Measurements from ENCODE around the gene TDRD1.
A peak's percentile ranks its signal among the peaks of the same experiment; 100 is the strongest.
"Not testable (repeated sequence)": the region's sequence is repeated elsewhere in the genome, so short reads cannot be mapped to it uniquely, and the experiment has no call there.

Gene TDRD1, protein sequence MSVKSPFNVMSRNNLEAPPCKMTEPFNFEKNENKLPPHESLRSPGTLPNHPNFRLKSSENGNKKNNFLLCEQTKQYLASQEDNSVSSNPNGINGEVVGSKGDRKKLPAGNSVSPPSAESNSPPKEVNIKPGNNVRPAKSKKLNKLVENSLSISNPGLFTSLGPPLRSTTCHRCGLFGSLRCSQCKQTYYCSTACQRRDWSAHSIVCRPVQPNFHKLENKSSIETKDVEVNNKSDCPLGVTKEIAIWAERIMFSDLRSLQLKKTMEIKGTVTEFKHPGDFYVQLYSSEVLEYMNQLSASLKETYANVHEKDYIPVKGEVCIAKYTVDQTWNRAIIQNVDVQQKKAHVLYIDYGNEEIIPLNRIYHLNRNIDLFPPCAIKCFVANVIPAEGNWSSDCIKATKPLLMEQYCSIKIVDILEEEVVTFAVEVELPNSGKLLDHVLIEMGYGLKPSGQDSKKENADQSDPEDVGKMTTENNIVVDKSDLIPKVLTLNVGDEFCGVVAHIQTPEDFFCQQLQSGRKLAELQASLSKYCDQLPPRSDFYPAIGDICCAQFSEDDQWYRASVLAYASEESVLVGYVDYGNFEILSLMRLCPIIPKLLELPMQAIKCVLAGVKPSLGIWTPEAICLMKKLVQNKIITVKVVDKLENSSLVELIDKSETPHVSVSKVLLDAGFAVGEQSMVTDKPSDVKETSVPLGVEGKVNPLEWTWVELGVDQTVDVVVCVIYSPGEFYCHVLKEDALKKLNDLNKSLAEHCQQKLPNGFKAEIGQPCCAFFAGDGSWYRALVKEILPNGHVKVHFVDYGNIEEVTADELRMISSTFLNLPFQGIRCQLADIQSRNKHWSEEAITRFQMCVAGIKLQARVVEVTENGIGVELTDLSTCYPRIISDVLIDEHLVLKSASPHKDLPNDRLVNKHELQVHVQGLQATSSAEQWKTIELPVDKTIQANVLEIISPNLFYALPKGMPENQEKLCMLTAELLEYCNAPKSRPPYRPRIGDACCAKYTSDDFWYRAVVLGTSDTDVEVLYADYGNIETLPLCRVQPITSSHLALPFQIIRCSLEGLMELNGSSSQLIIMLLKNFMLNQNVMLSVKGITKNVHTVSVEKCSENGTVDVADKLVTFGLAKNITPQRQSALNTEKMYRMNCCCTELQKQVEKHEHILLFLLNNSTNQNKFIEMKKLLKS

DNA sequence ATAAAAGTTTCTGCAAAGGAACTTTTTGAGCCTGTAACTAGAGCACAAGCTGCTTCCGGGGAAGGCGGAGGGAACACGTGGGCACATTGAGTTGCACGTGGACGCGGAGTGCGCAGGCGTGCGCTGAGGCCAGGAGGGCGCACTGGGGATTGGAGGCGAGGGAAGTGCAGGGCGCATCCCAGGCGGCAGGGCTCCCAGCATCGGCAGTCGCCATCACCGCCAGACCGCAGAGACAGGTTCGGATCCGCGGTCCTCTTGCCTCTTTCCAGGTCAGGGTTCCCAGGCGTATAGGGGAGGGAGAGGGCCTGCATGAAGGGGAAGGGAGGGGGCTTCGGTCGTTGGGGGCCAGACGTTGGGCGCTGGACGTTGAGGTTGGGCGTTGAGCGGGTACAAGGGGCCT, at the start of gene TDRD1:
Gene TDRD1, plus strand, starts transcription at position 206 of the 400 bp plus-strand sequence. CDS start 8,479 bp downstream, outside the sequence.
- no peak for DNase-seq (ENCODE audit: low spot score)

DNA sequence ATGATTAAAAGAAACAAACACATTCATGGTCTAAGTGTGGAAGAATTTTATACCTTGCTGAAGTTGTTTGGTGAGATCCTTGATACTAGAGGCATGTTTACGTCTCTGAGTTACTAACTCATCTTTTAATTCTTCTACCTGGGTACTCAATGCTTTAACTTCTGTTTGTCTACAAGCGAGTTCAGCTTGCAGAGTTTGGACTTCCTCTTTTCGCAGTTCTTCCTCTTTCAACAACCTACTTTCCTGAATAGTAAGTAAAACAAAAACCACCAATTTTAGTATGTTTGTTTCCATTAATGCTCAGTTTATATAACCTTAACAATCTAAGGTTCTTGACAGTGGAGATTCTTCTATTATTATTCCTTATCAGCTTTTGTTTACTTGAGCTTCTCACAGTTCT, 48.1 kb upstream of the TDRD1 start:
- no peak for DNase-seq (ENCODE audit: low spot score)

DNA sequence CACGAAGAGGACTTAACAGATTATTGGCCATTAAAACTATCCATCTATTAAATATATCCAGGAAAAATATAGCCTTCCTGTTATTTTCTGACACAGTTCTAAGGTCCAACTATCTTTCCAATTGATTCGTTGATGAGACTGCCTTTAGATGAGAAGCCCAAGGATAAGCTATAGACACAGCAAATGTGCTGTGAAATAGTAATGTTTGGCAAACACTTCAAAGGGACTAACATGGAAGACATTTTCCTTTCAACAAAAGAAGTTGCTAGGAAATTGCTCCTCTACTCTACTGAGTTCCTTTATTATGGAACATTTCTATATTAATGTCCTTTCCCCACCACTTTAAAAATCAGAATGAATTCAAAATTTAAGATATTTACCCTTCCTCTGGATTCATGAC, 43.7 kb upstream of the TDRD1 start:
- no peak for DNase-seq (ENCODE audit: low spot score)

DNA sequence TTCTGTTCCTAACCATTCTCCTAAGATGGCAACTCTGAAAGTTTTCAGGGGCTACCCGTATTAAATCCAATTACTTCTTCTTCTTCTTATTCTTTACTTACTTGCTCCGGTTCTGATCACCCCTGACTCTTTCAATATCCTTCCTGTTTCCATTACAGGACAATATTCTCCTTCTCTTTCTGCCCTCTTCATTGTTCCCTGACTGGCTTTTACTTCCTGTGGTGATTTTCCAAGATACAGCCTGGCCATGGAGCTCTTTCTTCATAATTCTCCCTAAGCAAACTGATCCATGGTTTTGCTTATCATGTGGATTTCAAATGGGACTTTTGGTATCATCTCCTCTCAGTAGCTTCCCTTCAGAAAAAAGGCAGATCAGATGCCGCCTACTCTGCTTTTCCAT, 40.6 kb upstream of the TDRD1 start:
- no peak for DNase-seq (ENCODE audit: low spot score)

DNA sequence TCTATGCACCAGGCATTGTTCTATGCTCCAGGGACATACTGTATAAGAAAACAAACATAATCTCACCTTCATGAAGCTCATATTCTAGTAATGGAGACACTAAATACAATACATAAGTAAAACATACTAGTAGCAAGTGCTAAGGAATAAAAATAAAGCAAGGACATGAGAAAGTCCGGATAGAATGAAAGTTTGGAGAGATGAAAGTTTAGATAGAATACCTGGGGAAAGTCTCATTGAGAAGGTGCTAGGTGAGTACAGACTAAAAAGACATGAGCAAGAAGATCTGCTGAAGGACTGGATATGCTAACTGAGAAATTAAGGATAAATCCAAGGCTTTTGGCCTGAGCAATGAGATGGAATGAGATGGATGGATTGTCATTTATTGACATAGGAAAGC, 39.1 kb upstream of the TDRD1 start:
- DNase-seq (ENCODE audit: low spot score) = no peak

DNA sequence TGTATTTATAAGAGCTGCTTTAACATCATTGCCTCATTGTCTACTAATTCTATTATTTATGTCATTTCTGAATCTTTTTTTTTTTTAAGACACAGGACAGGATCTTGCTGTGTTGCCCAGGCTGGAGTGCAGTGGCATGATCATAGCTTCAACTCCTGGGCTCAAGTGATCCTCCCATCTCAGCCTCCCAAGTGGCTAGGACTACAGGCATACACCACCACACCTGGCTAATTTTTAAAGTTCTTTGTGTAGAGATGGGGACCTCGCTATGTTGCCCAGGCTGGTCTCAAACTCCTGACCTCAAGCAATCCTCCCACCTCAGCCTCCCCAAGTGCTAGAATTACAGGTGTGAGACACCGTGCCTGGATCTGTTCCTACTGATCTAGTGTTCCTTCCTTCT, 38.3 kb upstream of the TDRD1 start:
- DNase-seq (ENCODE audit: low spot score) = not testable (repeated sequence)

DNA sequence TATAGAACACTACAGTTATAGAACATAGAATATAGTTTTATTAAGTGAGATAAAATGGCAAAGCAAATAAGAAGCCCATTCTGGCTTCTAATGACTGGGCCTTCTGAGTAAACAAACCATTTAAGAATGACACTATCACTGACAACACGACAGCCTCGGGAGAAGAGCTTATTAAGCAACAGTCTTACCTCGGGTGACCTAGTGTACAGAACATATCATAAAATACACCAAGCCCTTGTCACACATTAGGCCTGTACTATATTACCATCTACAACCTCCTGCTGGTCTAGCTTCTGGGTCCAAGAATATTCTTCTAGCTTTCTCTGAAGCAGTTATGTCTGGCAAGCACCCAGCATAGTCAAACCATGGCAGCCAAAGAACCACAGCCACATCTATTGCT, 37.1 kb upstream of the TDRD1 start:
- DNase-seq (ENCODE audit: low spot score) = no peak

DNA sequence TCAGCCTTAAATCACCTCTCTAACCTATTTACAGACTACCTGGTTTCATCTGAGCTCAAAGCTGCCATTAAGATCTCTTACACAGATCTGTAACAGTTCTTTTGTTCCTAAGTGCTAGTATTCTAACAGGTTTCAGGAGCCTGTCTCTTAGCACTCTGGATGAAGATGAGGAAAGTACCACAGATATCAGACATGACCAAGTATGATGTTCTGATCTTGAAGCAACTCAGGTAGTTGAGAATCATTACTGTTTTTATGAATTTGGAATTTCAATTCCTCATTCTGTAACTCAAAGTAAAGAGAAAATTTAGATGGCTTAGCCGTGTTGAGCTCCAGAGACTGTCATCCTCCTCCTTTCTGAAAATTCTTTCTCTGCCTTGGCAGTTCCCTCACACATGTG, 36.0 kb upstream of the TDRD1 start:
- no peak for DNase-seq (ENCODE audit: low spot score)

DNA sequence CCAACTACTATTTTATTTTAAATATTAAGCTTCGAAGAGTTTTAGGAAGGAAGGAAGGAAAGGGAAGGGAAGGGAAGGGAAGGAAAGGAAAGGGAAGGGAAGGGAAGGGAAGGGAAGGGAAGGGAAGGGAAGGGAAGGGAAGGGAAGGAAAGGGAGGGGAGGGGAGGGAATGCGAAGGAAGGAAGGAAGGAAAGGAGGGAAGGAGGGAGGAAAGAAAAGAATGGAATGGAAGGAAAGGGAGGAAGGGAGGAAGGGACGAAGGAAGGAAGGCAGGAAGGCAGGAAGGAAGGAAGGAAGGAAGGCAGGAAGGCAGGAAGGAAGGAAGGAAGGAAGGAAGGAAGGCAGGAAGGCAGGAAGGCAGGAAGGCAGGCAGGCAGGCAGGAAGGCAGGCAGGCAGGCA, 29.7 kb upstream of the TDRD1 start:
- DNase-seq (ENCODE audit: low spot score) = not testable (repeated sequence)

DNA sequence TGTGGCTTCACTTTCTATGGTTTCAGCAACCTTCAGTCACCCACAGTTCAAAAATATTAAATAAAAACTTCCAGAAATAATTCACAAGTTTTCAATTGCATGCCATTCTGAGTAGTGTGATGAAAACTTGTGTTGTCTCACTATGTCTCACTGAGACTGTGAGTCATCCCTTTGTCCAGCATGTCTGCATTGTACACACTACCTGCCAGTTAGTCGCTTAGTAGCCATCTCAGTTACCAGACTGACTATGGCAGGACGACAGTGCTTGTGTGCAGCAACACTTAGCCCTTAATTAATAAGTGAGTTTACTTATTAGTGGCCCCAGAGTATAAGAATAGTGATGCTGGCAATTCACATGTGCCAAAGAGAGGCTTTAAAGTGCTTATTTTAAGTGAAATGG, 27.7 kb upstream of the TDRD1 start:
- peak; percentile 76 for DNase-seq (ENCODE audit: low spot score)

DNA sequence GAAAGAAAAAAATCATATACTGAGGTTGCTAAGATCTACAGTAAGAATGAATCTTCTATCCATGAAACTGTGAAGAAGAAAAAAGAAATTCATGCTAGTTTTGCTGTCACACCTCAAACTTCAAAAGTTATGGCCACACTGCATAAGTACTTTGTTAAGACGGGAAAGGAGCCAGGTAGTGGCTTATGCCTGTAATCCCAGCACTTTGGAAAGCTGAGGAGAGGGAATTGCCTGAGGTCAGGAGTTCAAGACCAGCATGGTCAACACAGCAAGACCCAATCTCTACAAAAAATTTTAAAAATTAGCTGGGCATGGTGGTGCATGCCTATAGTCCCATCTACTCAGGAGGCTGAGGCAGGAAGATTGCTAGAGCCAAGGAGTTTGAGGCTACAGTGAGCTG, 27.3 kb upstream of the TDRD1 start:
- no peak for DNase-seq (ENCODE audit: low spot score)

DNA sequence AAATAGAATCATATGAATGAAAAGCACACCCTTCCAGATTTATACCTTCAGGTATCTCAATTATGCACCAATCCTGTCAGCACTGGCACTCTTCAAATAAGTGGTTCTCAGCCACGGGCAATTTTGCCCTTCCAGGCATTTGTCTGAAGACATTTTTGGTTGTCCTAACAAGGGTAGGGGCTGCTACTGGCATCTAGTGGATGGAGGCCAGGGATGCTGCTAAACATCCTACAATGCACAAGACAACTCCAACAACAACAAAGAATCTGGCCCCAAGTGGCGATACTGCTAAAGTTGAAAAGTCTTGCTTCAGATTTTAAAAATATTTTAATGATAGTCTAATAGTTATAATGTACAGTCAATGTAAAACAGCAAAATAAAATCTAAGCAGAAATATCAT, 21.2 kb upstream of the TDRD1 start:
- DNase-seq (ENCODE audit: low spot score) = no peak

DNA sequence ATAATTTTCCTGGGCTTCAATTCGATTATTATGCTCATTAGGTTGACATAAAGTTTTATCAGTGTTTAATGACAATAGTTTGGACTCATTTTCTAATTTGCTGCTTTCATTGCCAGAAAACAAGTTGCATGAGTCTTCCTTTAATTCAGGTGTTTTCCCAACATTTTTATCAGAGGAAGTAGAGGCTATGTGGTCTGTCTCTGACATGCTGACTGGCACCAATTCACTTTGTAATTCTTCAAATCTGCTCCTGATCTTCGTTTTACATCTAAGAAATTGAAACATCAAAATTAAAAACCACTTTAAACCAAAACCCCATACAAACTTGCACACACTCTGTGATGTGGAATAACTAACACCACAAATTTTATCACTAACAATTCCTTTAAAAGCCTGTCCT, 16.1 kb upstream of the TDRD1 start:
- no peak for DNase-seq (ENCODE audit: low spot score)

DNA sequence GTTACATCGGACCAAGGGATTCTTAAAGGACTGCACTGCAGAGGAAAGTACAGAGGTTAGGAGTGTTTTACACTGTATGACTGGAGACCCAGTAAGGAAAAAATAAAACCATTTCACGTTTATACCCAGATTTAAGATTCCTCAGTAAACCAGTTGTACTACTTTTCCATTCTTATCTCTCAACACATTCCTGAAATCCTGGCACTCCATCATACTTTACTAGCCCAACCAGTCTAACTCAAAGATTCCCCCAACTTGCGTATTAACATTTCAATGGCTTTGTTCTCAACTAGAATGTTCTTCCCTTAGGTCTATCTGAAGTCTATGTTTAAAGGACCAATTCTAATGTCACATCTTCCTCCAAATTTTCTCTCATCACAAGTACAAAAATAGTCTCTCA, 13.1 kb upstream of the TDRD1 start:
- DNase-seq (ENCODE audit: low spot score) = no peak

DNA sequence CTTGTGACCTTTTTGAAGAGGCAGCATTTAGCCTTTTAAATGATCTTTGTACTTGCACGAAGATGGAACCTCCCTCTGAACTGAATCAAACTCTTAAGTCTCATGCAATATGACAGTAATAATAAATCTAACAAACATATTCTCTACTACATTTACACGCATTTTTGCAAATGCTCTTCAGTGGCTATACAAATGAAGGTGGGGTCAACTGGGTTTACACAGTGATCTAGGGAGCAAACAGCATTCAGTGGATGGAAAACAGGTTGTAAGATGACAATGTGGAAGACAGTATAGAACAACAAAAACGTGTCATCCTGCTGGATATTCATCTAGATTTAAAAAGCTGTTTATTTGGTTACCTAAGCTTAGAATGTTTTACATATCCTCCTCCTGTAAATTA, 12.7 kb upstream of the TDRD1 start:
- no peak for DNase-seq (ENCODE audit: low spot score)

DNA sequence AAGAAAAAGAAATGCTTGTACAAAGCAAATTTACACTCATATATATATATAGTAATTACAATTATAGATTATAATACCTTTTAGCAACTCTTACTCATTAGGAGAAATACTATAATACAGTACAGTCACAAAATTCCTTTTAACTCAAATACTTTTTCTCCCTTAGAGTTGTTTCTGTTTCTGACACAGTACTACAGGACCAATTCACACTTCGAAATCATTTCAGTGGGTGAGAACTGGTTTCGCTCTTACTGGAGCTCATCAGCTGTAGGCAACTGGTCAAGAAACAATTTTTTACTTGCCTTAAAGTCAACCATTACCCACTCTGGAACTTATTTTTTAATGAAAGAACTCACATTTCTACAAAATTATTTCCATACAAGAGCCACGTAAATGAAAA, 11.2 kb upstream of the TDRD1 start:
- no peak for DNase-seq (ENCODE audit: low spot score)

DNA sequence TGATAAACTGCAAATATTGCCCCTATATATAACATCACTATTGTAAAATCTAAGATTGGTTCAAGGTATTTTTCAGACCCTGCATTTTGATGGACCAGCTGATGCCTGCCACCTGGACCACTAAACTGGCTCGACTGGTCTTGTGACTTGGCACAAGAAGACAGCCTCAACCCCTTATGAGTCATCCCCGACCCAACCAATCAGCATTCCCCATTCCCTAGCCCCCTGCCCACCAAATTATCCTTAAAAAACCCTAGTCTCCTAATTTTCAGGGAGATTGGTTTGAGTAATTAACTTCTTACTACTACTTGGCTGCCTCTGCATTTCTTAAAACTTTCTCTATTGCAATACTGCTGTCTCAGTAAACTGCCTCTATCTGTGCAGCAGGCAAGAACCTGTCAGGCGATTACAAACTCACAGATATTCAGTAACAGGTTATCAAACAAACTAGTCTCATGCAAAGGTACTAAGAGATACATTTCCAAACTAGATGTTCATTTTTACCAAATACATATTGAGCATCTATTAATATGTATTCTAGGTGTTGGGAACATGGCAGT, 10.6 kb upstream of the TDRD1 start:
- DNase-seq (ENCODE audit: low spot score) = no peak

DNA sequence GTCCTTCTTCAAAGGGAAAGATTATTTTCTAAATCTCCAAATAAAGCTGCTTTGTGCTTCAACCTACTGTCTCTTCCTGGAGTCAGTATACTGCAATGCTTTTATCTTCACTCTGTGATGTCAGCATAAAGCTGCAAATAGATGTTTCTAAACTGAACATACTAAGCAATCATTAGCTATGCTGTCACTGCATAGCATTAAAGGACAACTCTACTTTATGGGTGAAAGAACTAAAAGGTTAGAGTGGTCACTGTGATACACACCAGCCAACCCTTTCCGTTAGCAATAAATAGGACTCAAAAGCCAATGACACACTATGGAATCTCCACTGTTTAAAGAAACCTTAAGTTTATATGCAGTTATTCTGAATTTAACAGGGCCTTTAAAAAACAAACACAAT, 6.9 kb upstream of the TDRD1 start:
- DNase-seq (ENCODE audit: low spot score) = peak; percentile 8

DNA sequence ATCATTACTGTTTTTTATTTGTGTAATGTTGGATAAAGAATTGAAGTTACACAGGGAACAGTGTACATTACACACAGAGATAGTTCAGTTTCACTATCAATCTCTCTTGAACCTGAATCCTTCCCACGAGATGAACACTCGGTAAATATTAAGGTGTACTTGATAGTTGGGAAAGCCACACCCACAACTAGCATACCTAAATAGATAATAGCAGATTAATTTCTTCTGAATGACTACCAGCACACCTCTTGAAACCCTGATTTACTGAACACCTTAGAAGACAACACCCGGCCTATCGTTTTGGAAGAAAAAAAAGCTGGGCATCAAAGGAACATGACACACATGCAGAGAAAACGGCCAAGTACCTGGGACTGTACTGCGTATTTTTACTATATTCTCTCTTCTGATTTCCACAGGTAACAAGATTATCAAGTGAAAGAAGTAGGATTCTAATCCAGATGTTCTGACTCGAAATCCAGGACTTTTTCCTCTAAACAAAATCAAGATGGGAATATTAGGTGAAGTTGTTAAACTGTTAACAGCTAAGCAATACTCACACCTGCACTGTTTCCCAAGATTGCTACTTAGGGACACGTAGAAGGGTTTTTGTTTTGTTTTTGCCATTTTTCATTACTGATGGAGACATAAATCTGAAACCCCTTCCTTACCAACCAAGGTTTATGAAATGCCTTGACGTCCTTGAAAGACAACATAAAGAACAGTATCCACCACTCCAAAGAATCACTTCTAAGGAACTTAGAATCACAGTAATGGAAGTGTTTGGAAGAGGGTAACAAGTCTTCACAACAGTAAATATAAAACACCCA, 6.2 kb upstream of the TDRD1 start:
- DNase-seq (ENCODE audit: low spot score) = no peak

DNA sequence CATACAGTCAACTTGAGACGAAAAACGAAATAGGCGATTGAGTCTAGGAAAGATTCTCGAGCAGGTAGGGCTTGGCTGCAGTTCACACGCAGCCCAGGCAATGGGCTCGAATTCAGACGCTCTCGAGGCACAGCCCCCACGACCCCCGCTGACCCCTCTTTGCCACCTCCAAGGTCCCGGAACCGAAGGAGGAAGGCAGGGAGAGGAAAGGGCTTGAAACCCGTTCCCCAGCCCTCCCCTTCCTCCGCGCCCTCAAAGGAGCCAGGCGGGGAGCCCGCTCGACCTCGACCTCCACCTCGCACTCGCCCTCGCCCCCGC, 5.6 kb upstream of the TDRD1 start:
- DNase-seq (ENCODE audit: low spot score) = no peak

DNA sequence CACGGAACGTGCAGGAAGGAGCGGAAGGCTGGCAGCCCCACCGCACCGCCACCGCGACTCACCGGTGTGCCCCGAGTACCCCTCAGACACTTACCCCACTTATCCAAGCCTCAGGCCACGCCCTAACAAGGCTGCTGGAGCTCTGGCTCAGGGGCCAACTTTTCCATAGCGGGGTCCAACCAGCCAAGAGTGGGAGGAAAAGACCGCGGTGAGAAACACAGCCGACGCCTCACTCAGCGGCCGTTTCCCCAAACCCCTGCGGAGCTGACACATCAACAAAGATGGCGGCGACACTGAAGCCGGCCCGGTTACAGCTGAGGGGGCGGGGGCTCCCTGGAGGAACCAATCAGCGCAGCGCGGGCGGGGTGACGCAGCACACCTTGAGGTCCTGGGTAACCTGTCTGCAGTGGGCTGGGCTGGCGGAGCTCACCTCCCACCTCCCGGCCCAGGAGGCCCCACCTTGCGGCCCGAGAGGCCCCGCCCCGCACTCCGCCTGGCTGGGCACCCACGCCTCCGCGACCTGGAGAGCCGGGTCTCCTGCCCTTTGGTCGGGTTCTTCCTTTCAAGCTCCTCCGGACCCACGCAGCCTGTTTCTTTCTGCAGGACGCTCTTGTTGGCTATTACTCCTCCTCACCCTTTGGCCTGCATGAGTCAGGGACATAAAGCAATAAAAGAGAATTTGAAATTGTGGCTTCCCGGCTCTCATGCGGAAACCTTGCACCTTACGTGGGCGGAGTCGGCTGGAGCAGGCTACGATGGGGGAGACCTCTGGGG, 5.0 kb upstream of the TDRD1 start, which contains the start of gene CCDC186:
Gene CCDC186, minus strand, starts transcription at position 283 of the 774 bp plus-strand sequence. CDS start 10,935 bp downstream, outside the sequence.
- peak; percentile 94 for DNase-seq (ENCODE audit: low spot score)

Data from AG20443 (cell line).